ENCODE measurements around the gene ENKUR. TPM values are rescaled to one million over a fixed set of nuclear protein-coding genes. Genes with fewer than 3 reads are reported as not detected.

Gene ENKUR
- total and polyA plus RNA-seq, 2 experiments from 2014 or later: 1.6 to 3.1 TPM

DNA sequence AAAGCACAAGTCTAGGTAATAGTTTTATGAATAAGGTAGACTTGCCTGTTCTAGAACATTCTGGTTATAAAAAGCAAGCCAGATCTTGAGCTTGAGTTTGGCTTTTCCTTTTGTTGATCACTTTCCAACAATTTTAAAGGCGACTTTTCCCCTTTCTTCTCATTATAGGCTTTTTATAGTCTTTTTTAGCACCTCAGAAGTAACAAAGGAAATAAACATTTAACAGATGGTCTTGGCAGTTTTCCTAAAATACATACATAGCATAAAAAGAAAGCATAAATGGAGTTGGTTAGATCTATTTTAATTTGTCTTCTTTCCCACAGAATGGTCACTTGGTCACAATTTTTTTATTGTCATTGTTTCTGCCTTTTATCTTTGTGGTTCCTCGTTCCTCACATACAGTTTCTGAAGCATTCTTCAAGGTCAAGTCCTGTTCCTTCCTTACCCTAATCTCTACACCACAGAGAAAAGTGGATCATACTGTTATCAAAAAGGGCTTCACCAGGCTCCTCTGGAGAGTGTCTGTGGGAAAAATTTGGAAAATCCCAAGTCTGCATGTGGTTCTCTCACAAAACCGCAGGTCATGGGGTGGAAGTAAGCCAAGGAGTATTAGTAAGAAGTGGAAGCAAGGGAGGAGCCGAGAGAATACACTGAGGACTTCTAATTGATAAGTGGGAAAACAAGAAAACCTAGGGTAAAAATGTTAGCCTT lies 31.8 kb upstream of the ENKUR start:
- Histone ChIP-seq H3K27me3 (no peaks in the 10 kb centered on the region), H3K9me2 (replicated peaks; ENCODE audit: insufficient read depth) (no peaks in the 10 kb centered on the region), H3K4me2 (no peak overlapping the region), H3K36me3 (replicated peaks; ENCODE audit: insufficient read depth, low read depth) (no peaks in the 10 kb centered on the region), H3K9me3 (ENCODE audit: low read depth) (no peaks in the 10 kb centered on the region), H3K4me3 (no peak overlapping the region), H3K79me2 (no peaks in the 10 kb centered on the region), H4K20me1 (ENCODE audit: insufficient read depth, poor library complexity, severe bottlenecking) (no peaks in the 10 kb centered on the region), H2AFZ (no peak overlapping the region), H3K27ac (no peak overlapping the region), H3K4me1 (ENCODE audit: insufficient read depth) (no peaks in the 10 kb centered on the region)
- 79% methylated on average over 4 of the region's 4 CpGs for WGBS (ENCODE audit: low lambda C conversion rate, missing lambda C conversion rate)
- TF ChIP-seq EZH2phosphoT487 (IDR thresholded peaks at IDR 0.05; ENCODE audit: low read depth, severe bottlenecking, unreplicated experiment): no peak
- no peak for TF ChIP-seq EZH2 (IDR thresholded peaks at IDR 0.05; ENCODE audit: borderline replicate concordance)
- no peak for TF ChIP-seq CTCF (IDR thresholded peaks at IDR 0.05; ENCODE audit: poor library complexity)
- DNase-seq (ENCODE audit: low spot score): no peak

DNA sequence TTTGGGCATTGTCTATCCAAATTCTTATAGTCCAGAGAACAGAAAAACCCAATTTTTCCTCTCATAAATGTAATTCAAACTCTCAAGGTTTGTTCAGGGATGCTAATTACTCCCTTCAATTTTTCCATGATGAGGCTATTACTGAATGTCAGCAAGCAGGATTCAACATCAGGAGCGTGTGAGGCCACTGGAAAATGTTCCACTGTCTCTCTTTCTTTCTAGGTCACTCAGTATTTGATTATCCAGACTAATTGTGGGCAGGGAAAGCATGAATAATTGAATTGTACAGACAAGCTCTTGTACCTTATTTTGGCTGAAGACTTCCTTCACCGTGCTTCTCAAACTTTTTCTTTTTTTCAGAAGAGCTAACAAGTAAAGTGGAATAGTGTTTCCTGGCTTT lies 31.1 kb upstream of the ENKUR start:
- TF ChIP-seq EZH2phosphoT487 (IDR thresholded peaks at IDR 0.05; ENCODE audit: low read depth, severe bottlenecking, unreplicated experiment): no peak
- no peak for TF ChIP-seq EZH2 (IDR thresholded peaks at IDR 0.05; ENCODE audit: borderline replicate concordance)
- TF ChIP-seq CTCF (IDR thresholded peaks at IDR 0.05; ENCODE audit: poor library complexity): no peak
- DNase-seq (ENCODE audit: low spot score): no peak
- Histone ChIP-seq H3K4me1 (ENCODE audit: insufficient read depth) (no peaks in the 10 kb centered on the region), H3K36me3 (replicated peaks; ENCODE audit: insufficient read depth, low read depth) (no peaks in the 10 kb centered on the region), H3K79me2 (no peaks in the 10 kb centered on the region), H3K9me2 (replicated peaks; ENCODE audit: insufficient read depth) (no peaks in the 10 kb centered on the region), H4K20me1 (ENCODE audit: insufficient read depth, poor library complexity, severe bottlenecking) (no peaks in the 10 kb centered on the region), H3K4me2 (no peak overlapping the region), H3K27me3 (no peaks in the 10 kb centered on the region), H3K9me3 (ENCODE audit: low read depth) (no peaks in the 10 kb centered on the region), H2AFZ (no peak overlapping the region), H3K4me3 (no peak overlapping the region), H3K27ac (no peak overlapping the region)
- WGBS (ENCODE audit: low lambda C conversion rate, missing lambda C conversion rate): 92% methylated on average over 2 of the region's 2 CpGs

- no peak for DNase-seq (ENCODE audit: low spot score)
- Histone ChIP-seq H3K79me2 (no peaks in the 10 kb centered on the region), H3K4me2 (no peak overlapping the region), H3K36me3 (replicated peaks; ENCODE audit: insufficient read depth, low read depth) (no peaks in the 10 kb centered on the region), H4K20me1 (ENCODE audit: insufficient read depth, poor library complexity, severe bottlenecking) (no peaks in the 10 kb centered on the region), H3K9me3 (ENCODE audit: low read depth) (no peaks in the 10 kb centered on the region), H3K9me2 (replicated peaks; ENCODE audit: insufficient read depth) (no peaks in the 10 kb centered on the region), H3K4me1 (ENCODE audit: insufficient read depth) (no peaks in the 10 kb centered on the region), H3K27ac (no peak overlapping the region), H3K4me3 (no peak overlapping the region), H3K27me3 (no peaks in the 10 kb centered on the region), H2AFZ (no peak overlapping the region)
- TF ChIP-seq CTCF (IDR thresholded peaks at IDR 0.05; ENCODE audit: poor library complexity): no peak
- TF ChIP-seq EZH2 (IDR thresholded peaks at IDR 0.05; ENCODE audit: borderline replicate concordance): no peak
- no peak for TF ChIP-seq EZH2phosphoT487 (IDR thresholded peaks at IDR 0.05; ENCODE audit: low read depth, severe bottlenecking, unreplicated experiment)
- 100% methylated on average over 1 of the region's 1 CpG for WGBS (ENCODE audit: low lambda C conversion rate, missing lambda C conversion rate)
Measured at GRCh38 chr10:25046641-25047040, 30.7 kb upstream of the ENKUR start.

All from hepatocyte (in vitro differentiated cells).